AG04449 (cell line): ENCODE data around the gene SFTPA1.
A peak's percentile ranks its signal among the peaks of the same experiment; 100 is the strongest.
"Not testable (repeated sequence)": the region's sequence is repeated elsewhere in the genome, so short reads cannot be mapped to it uniquely, and the experiment has no call there.

Experiments
- CTCF ChIA-PET: fragments of 350-600 bp; formaldehyde crosslinking; extraction: SDS; loops from one replicate; lab custom pipeline; 2021; ENCODE audit warnings: antibody characterized with exemption; lab: Yijun Ruan, JAX
- POLR2A ChIA-PET: fragments of 400-600, 350-600 bp; formaldehyde crosslinking; extraction: SDS; loops from one replicate; lab custom pipeline; 2020; ENCODE audit warnings: antibody characterized with exemption, inconsistent platforms; lab: Yijun Ruan, JAX
- DNase-seq: peaks from one replicate; pipeline ENCODE4 v3.0.0-alpha.2; 2010; ENCODE audit warnings: low read depth, low spot score
- H3K4me3 ChIP-seq: 2 replicates; pipeline ENCODE4 v1.5.1; 2011; ENCODE audit warnings: low read depth, mild to moderate bottlenecking, control low read depth, low read length
- CTCF ChIP-seq: IDR thresholded peaks from one replicate; pipeline ENCODE4 v1.5.1; 2011; ENCODE audit warnings: mild to moderate bottlenecking, moderate library complexity, low read length, control low read depth, inconsistent platforms; ENCODE audit not compliant: insufficient read depth; ENCODE audit errors: missing control alignments

The SFTPA1 gene

GRCh38 chr10:79608505-79609375 is 2.0 kb upstream of the SFTPA1 start:
- ChIA-PET POLR2A (no interaction called here), CTCF (no interaction called here)
- no peak for DNase-seq
- TF ChIP-seq CTCF, result peak; percentile 65
- no peak overlapping the region for H3K4me3 ChIP-seq

- DNase-seq, CTCF ChIA-PET, H3K4me3 ChIP-seq, POLR2A ChIA-PET: not testable (repeated sequence)
Measured at GRCh38 chr10:79611193-79611976, 646 bp downstream of the SFTPA1 start.

- no peak for TF ChIP-seq CTCF
- ChIA-PET CTCF (interaction anchor here (1.2 to 1.3 kb wide), 3 partner anchors 9 to 13 kb away, joined by 3 to 4 read pairs (median 3); no protein-coding TSS in a partner anchor), POLR2A (no interaction called here)
- no peak for DNase-seq
- H3K4me3 ChIP-seq, result no peak overlapping the region
Measured at GRCh38 chr10:79615577-79615976, 4.8 kb downstream of the SFTPA1 start.

- CTCF ChIA-PET, result interaction anchor here (1.2 kb wide), 1 partner anchor 10 kb away, joined by 3 read pairs; no protein-coding TSS in a partner anchor
- no peak for TF ChIP-seq CTCF
- POLR2A ChIA-PET, result no interaction called here
- H3K4me3 ChIP-seq, result no peak overlapping the region
- DNase-seq, result no peak
Measured at GRCh38 chr10:79616164-79616563, 5.4 kb downstream of the SFTPA1 start.

GRCh38 chr10:79623663-79624062 is 12.9 kb downstream of the SFTPA1 start:
- POLR2A ChIA-PET, DNase-seq, CTCF ChIA-PET, H3K4me3 ChIP-seq: not testable (repeated sequence)

GRCh38 chr10:79627075-79627474 is 16.3 kb downstream of the SFTPA1 start:
- ChIA-PET POLR2A (no interaction called here), CTCF (interaction anchor here (1.0 to 1.1 kb wide), 2 partner anchors 12 to 65 kb away, joined by 3 to 4 read pairs; no protein-coding TSS in a partner anchor)
- no peak for DNase-seq
- no peak for TF ChIP-seq CTCF
- H3K4me3 ChIP-seq, result no peak overlapping the region

- CTCF ChIA-PET, result interaction anchor here (1.0 kb wide), 1 partner anchor 13 kb away, joined by 3 read pairs; no protein-coding TSS in a partner anchor
Measured at GRCh38 chr10:79628083-79628482, 17.3 kb downstream of the SFTPA1 start.

More at GRCh38 chr10:79628083-79628482, 17.3 kb downstream of the SFTPA1 start:
- POLR2A ChIA-PET, result no interaction called here
- no peak for TF ChIP-seq CTCF
- H3K4me3 ChIP-seq, result no peak overlapping the region
- DNase-seq, result no peak
